Stomach smooth muscle (tissue), 2 donors: ENCODE data around the gene LIMA1.
"Not testable (repeated sequence)": the region's sequence is repeated elsewhere in the genome, so short reads cannot be mapped to it uniquely, and the experiment has no call there.

Experiments
- H3K27ac ChIP-seq: one replicate; pipeline ENCODE4 v1.7.0; 2013; ENCODE audit warnings: mild to moderate bottlenecking, low read length, inconsistent platforms
- H3K27me3 ChIP-seq, 2 donors: one replicate each; pipeline ENCODE4 v1.7.0; 2013; ENCODE audit warnings: low read length in 2 of 2; ENCODE audit not compliant: insufficient read depth in 2 of 2, control insufficient read depth in 1 of 2
- H3K36me3 ChIP-seq, 2 donors: one replicate each; pipeline ENCODE4 v1.7.0; 2013; ENCODE audit warnings: low read length in 2 of 2; ENCODE audit not compliant: control insufficient read depth in 2 of 2, insufficient read depth in 2 of 2
- H3K4me1 ChIP-seq: one replicate; pipeline ENCODE4 v1.7.0; 2013; ENCODE audit warnings: low read length; ENCODE audit not compliant: control insufficient read depth, insufficient read depth
- H3K4me3 ChIP-seq, 2 donors: one replicate each; pipeline ENCODE4 v1.7.0; 2013; ENCODE audit warnings: low read length in 2 of 2
- H3K9ac ChIP-seq, 2 donors: one replicate each; pipeline ENCODE4 v1.7.0; 2013; ENCODE audit warnings: low read length in 2 of 2, mild to moderate bottlenecking in 1 of 2
- H3K9me3 ChIP-seq, 2 donors: one replicate each; pipeline ENCODE4 v1.7.0; 2013; ENCODE audit warnings: low read length in 2 of 2; ENCODE audit not compliant: control insufficient read depth in 2 of 2
- donor health status: healthy.
- donor health status: Pancreatic carcinoma.

Gene LIMA1

GRCh38 chr12:50283229-50283923, at the start of gene LIMA1:
Gene LIMA1 (minus strand): TSS chr12:50283520. CDS start chr12:50248751, 34,769 bp downstream.
- Histone ChIP-seq H3K4me3 (peak within 1 kb of the TSS; percentile 68 to 99), H3K9me3 (no peaks in the 10 kb centered on the region), H3K27me3 (no peaks in the 10 kb centered on the region), H3K36me3 (no peaks in the 10 kb centered on the region), H3K9ac (peak within 1 kb of the TSS; percentile 71 to 95), H3K27ac (peak within 1 kb of the TSS; percentile 76), H3K4me1 (peaks cover 9% of the 10 kb centered on the region)

- H3K9ac ChIP-seq: no peak overlapping the region
- H3K27ac ChIP-seq: no peak overlapping the region
- no peaks in the 10 kb centered on the region for H3K9me3 ChIP-seq
- no peaks in the 10 kb centered on the region for H3K4me1 ChIP-seq
- no peaks in the 10 kb centered on the region for H3K27me3 ChIP-seq
- H3K4me3 ChIP-seq: no peak overlapping the region
- no peaks in the 10 kb centered on the region for H3K36me3 ChIP-seq
Measured at GRCh38 chr12:50331745-50332144, 48.4 kb upstream of the LIMA1 start.

GRCh38 chr12:50328664-50329063, 45.3 kb upstream of the LIMA1 start:
- not testable (repeated sequence) for H3K36me3 ChIP-seq, H3K9ac ChIP-seq, H3K4me1 ChIP-seq, H3K27me3 ChIP-seq, H3K9me3 ChIP-seq, H3K4me3 ChIP-seq, H3K27ac ChIP-seq

- peak overlapping the region in 1 of 2 donors; percentile 30 for H3K4me3 ChIP-seq
- H3K9me3 ChIP-seq: no peaks in the 10 kb centered on the region
- no peak overlapping the region for H3K9ac ChIP-seq
- H3K4me1 ChIP-seq: no peaks in the 10 kb centered on the region
- no peaks in the 10 kb centered on the region for H3K36me3 ChIP-seq
- no peak overlapping the region for H3K27ac ChIP-seq
- no peaks in the 10 kb centered on the region for H3K27me3 ChIP-seq
Measured at GRCh38 chr12:50326590-50327284, 43.4 kb upstream of the LIMA1 start.

- H3K27ac ChIP-seq: no peak overlapping the region
- no peaks in the 10 kb centered on the region for H3K36me3 ChIP-seq
- no peaks in the 10 kb centered on the region for H3K4me1 ChIP-seq
- no peak overlapping the region for H3K4me3 ChIP-seq
- H3K27me3 ChIP-seq: no peaks in the 10 kb centered on the region
- H3K9ac ChIP-seq: no peak overlapping the region
- no peaks in the 10 kb centered on the region for H3K9me3 ChIP-seq
Measured at GRCh38 chr12:50325890-50326391, 42.6 kb upstream of the LIMA1 start.

GRCh38 chr12:50324770-50325169, 41.5 kb upstream of the LIMA1 start:
- not testable (repeated sequence) for H3K9ac ChIP-seq, H3K27me3 ChIP-seq, H3K36me3 ChIP-seq, H3K4me1 ChIP-seq, H3K4me3 ChIP-seq, H3K9me3 ChIP-seq, H3K27ac ChIP-seq

GRCh38 chr12:50324077-50324476, 40.8 kb upstream of the LIMA1 start:
- not testable (repeated sequence) for H3K9ac ChIP-seq, H3K27me3 ChIP-seq, H3K4me1 ChIP-seq, H3K36me3 ChIP-seq, H3K4me3 ChIP-seq, H3K27ac ChIP-seq, H3K9me3 ChIP-seq

- no peaks in the 10 kb centered on the region for H3K36me3 ChIP-seq
- H3K4me3 ChIP-seq: no peak overlapping the region
- no peaks in the 10 kb centered on the region for H3K27me3 ChIP-seq
- H3K9ac ChIP-seq: no peak overlapping the region
- no peak overlapping the region for H3K27ac ChIP-seq
- no peaks in the 10 kb centered on the region for H3K9me3 ChIP-seq
- no peaks in the 10 kb centered on the region for H3K4me1 ChIP-seq
Measured at GRCh38 chr12:50322206-50322605, 38.9 kb upstream of the LIMA1 start.

GRCh38 chr12:50317203-50317602, 33.9 kb upstream of the LIMA1 start:
- H3K9ac ChIP-seq: no peak overlapping the region
- H3K27ac ChIP-seq: no peak overlapping the region
- H3K27me3 ChIP-seq: no peaks in the 10 kb centered on the region
- no peak overlapping the region for H3K4me3 ChIP-seq
- peaks cover 4% of the 10 kb centered on the region for H3K4me1 ChIP-seq
- H3K9me3 ChIP-seq: no peaks in the 10 kb centered on the region
- H3K36me3 ChIP-seq: no peaks in the 10 kb centered on the region

GRCh38 chr12:50315803-50316202, 32.5 kb upstream of the LIMA1 start:
- no peak overlapping the region for H3K9ac ChIP-seq
- H3K9me3 ChIP-seq: no peaks in the 10 kb centered on the region
- no peak overlapping the region for H3K27ac ChIP-seq
- H3K4me3 ChIP-seq: no peak overlapping the region
- H3K27me3 ChIP-seq: no peaks in the 10 kb centered on the region
- H3K4me1 ChIP-seq: peaks cover 4% of the 10 kb centered on the region
- no peaks in the 10 kb centered on the region for H3K36me3 ChIP-seq
